Suppressor macrophage treated with lipopolysaccharide for 4 hours (primary cell): ENCODE results near the gene P2RX5.
A peak's percentile ranks its signal among the peaks of the same experiment; 100 is the strongest.
"Not testable (repeated sequence)": the region's sequence is repeated elsewhere in the genome, so short reads cannot be mapped to it uniquely, and the experiment has no call there.

Source experiments
- DNase-seq: peaks from one replicate; pipeline ENCODE4 v3.0.0-alpha.2; 2020

The P2RX5 gene

GRCh38 chr17:3695723-3696411, at the start of gene P2RX5:
Gene P2RX5, minus strand, starts transcription at chr17:3696155. Its CDS starts 150 bp downstream, at chr17:3696005.
- DNase-seq: peak; percentile 29

GRCh38 chr17:3745071-3745470, 49.1 kb upstream of the P2RX5 start:
- no peak for DNase-seq

- DNase-seq: no peak
Measured at GRCh38 chr17:3744014-3744413, 48.1 kb upstream of the P2RX5 start.

GRCh38 chr17:3740611-3741073, 44.7 kb upstream of the P2RX5 start:
- DNase-seq: peak; percentile 54

GRCh38 chr17:3739422-3740124, 43.6 kb upstream of the P2RX5 start:
- no peak for DNase-seq

- DNase-seq: no peak
Measured at GRCh38 chr17:3738562-3739295, 42.8 kb upstream of the P2RX5 start.

- no peak for DNase-seq
Measured at GRCh38 chr17:3735515-3735914, 39.6 kb upstream of the P2RX5 start.

GRCh38 chr17:3734911-3735276, 38.9 kb upstream of the P2RX5 start:
- DNase-seq: not testable (repeated sequence)

- no peak for DNase-seq
Measured at GRCh38 chr17:3732210-3732621, 36.3 kb upstream of the P2RX5 start.

- no peak for DNase-seq
Measured at GRCh38 chr17:3730881-3731429, 35.0 kb upstream of the P2RX5 start.

- no peak for DNase-seq
Measured at GRCh38 chr17:3729881-3730280, 33.9 kb upstream of the P2RX5 start.

GRCh38 chr17:3728099-3728498, 32.1 kb upstream of the P2RX5 start:
- DNase-seq: not testable (repeated sequence)

GRCh38 chr17:3727041-3727440, 31.1 kb upstream of the P2RX5 start:
- DNase-seq: no peak

- DNase-seq: no peak
Measured at GRCh38 chr17:3724378-3725077, 28.6 kb upstream of the P2RX5 start.

GRCh38 chr17:3723556-3724377, 27.8 kb upstream of the P2RX5 start, which contains the start of gene HASPIN:
Gene HASPIN, plus strand, starts transcription at chr17:3723903. Its CDS starts 33 bp downstream, at chr17:3723936.
- DNase-seq: peak; percentile 99

- no peak for DNase-seq
Measured at GRCh38 chr17:3723188-3723555, 27.2 kb upstream of the P2RX5 start.

GRCh38 chr17:3722716-3723115, 26.8 kb upstream of the P2RX5 start:
- no peak for DNase-seq

- DNase-seq: no peak
Measured at GRCh38 chr17:3719265-3719664, 23.3 kb upstream of the P2RX5 start.

- peak; percentile 41 for DNase-seq
Measured at GRCh38 chr17:3718201-3718600, 22.2 kb upstream of the P2RX5 start.

- no peak for DNase-seq
Measured at GRCh38 chr17:3715296-3715695, 19.3 kb upstream of the P2RX5 start.

- DNase-seq: no peak
Measured at GRCh38 chr17:3712811-3713463, 17.0 kb upstream of the P2RX5 start.
